Measurements from ENCODE around the gene PSEN1.

PSEN1 gene

GRCh38 chr14:73221945-73222344 is 85.6 kb downstream of the PSEN1 start:
- no peak for DNase-seq

GRCh38 chr14:73223049-73223448 is 86.7 kb downstream of the PSEN1 start:
- no peak for DNase-seq

- DNase-seq, result no peak
Observed at GRCh38 chr14:73225496-73225895, 89.2 kb downstream of the PSEN1 start.

- no peak for DNase-seq
Observed at GRCh38 chr14:73227812-73228781, 91.8 kb downstream of the PSEN1 start.

- no peak for DNase-seq
Observed at GRCh38 chr14:73230051-73230450, 93.7 kb downstream of the PSEN1 start.

- DNase-seq, result no peak
Observed at GRCh38 chr14:73231981-73232851, 95.9 kb downstream of the PSEN1 start.

- no peak for DNase-seq
Observed at GRCh38 chr14:73232984-73233383, 96.7 kb downstream of the PSEN1 start.

GRCh38 chr14:73233564-73233963 is 97.3 kb downstream of the PSEN1 start:
- DNase-seq, result no peak

- DNase-seq, result no peak
Observed at GRCh38 chr14:73234029-73234428, 97.7 kb downstream of the PSEN1 start.

GRCh38 chr14:73234586-73235394 is 98.5 kb downstream of the PSEN1 start:
- DNase-seq, result no peak

- DNase-seq, result no peak
Observed at GRCh38 chr14:73235531-73236155, 99.3 kb downstream of the PSEN1 start.

GRCh38 chr14:73236157-73236556 is 99.8 kb downstream of the PSEN1 start:
- no peak for DNase-seq

- DNase-seq, result no peak
Observed at GRCh38 chr14:73236752-73237218, 100.5 kb downstream of the PSEN1 start.

GRCh38 chr14:73237219-73237785 is 101.0 kb downstream of the PSEN1 start, which contains the start of gene PAPLN:
Gene PAPLN, plus strand, starts transcription at chr14:73237506. Its CDS starts 2,273 bp downstream, at chr14:73239779.
- no peak for DNase-seq

- no peak for DNase-seq
Observed at GRCh38 chr14:73237786-73238423, 101.6 kb downstream of the PSEN1 start.

- no peak for DNase-seq
Observed at GRCh38 chr14:73238424-73238852, 102.1 kb downstream of the PSEN1 start.

GRCh38 chr14:73238941-73239340 is 102.6 kb downstream of the PSEN1 start:
- DNase-seq, result no peak

GRCh38 chr14:73239393-73240241 is 103.3 kb downstream of the PSEN1 start:
- DNase-seq, result no peak

- no peak for DNase-seq
Observed at GRCh38 chr14:73240816-73241480, 104.6 kb downstream of the PSEN1 start.

All from T-helper 9 cell (primary cell).